Ramos (cell line): ENCODE data around the gene ITGB2.

Experiments
- in situ Hi-C: fragments of 300-500 bp; cut with MboI; formaldehyde crosslinking; loops from one replicate; pipeline ENCODE4 v1.14.3; 2022; ENCODE audit warnings: low sequenced_read_pairs; ENCODE audit not compliant: unreplicated experiment

Gene ITGB2

DNA sequence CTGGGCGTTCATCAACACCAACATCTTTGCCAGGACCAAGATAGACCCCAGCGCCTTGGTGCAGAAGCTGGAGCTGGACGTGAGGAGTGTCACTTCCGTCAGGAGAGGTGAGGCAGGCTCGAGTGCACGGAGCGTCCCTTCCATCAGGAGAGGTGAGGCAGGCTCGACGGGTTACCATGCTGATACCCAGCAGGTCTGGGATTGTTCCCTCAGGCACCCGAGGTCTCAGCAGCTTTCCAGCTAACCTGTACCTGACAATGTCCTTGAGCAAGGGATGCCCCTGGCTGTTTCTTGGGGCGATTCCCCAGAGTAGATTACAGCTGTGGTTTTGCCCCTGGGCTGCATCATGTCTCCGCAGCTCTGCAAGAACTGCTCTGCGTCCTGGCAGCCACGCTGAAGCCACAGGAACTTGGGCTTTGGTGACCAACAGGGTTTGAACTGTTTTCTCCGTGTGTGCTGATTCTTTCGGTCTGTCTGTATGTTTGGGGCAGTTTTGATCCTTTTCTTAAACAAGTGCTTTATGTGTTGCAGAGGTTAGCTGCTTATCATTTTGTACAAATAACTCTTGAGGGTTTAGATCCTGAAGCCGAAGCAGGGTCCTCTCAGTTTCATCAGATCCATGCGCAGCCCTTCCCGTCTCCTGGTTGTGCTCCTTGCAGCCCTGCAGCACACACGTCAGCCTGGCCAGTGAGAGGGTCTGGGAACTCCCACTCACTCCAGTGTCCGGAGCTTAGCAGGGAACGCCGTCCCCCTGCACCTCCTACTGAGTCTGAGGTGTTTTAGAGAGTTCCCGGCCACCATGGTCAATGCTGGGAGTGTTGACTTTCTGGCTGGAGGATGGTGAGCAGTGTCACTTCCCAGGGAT lies 23.2 kb upstream of the ITGB2 start:
- in situ Hi-C loops: no loop called here

DNA sequence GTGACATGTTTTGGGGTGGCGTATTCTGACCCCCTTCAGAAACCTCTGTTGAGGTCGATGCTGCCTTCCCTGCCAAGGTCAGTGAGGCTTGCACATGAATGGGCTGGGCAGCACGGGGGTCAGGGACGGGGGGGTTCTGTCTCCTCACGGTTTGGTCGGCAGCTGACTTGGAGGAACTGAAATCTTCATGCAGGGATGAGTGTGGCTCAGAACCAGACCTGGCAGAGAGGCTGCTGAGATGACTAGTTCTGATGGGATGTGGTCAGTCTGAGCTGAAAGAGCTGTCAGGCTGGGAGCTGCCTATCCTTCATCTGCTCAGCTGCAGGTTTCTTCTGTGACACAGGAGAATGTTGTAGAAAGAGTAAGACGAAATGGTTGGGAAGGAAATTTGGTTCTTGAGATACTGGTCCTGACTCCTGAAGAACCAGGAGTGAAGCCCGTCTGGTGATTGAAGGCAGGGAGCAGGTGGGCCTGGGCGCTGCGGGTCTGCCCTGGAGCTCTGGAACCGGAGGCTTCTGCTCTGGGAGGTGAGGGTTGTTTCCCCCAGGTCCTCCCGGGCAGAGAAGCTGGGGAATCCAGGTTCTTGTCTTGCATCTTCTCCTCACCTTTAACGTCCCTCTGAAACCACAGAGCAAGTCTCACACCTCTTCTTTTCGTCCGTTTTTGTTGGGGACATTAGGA lies 22.4 kb upstream of the ITGB2 start:
- in situ Hi-C loops: no loop called here

DNA sequence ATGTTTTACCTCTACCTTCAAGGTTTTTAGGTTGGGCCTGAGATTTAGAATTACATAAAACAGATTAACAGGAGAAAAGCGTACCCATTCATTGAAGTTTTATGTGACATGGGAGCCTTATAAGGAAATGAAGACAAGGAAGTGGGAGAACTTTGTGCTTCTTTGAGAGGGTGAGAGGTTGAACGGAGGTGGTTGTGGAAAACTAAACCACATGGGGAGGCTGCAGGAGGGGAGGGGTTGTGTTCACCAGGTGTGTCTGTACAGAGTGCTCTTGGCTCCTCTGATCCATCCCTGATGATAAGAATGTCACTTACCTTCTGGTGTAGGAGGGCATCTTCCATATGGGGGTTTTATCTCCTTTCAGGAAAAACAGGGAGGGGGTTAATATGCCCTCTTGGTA lies 21.9 kb upstream of the ITGB2 start:
- in situ Hi-C loops: no loop called here

DNA sequence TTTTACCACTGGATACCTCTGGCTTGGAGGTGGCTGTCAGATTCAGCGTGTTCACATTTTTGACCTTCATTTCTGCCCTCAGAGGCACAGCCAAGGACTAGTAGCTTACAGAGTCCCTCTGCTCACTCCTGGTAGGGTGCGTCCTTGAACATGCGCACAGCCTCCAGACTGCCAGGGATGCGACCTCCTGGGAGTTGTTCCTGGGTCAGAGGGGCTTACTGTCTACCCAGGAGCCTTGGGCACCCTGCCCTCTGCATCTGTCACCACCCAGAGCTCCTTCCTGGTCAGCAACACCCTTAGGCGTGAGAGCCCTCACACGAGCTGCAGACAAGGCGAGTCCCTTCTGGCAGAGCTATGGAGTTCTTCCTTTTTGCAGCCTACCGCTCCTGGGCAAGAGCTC lies 20.9 kb upstream of the ITGB2 start:
- in situ Hi-C loops: no loop called here

DNA sequence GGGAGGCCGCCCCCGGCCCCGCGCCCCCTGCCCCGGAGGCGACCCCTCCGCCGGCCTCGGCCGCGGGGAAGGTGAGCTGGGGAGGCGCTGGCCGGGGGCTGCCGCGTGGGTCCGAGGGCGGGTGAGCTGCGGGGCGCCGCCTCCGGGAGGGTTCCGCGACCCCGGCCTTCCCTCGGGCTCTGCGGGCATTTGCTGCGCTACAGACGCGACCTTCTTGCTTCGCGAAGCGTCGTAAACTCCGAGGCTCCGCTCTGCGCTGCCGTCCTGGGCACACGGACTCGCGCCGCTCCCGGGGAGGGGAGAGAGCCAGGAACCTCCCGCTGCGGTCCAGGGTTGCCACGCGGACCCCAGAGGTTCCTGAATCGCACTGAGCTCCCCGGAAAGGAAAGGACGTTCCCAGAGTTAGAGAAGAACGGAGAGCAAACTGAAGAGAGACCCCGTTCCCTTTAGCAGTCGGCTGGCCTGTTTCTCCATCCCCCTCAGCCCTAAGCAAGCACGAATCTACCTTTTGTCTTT lies 19.5 kb upstream of the ITGB2 start:
- in situ Hi-C loops: no loop called here

DNA sequence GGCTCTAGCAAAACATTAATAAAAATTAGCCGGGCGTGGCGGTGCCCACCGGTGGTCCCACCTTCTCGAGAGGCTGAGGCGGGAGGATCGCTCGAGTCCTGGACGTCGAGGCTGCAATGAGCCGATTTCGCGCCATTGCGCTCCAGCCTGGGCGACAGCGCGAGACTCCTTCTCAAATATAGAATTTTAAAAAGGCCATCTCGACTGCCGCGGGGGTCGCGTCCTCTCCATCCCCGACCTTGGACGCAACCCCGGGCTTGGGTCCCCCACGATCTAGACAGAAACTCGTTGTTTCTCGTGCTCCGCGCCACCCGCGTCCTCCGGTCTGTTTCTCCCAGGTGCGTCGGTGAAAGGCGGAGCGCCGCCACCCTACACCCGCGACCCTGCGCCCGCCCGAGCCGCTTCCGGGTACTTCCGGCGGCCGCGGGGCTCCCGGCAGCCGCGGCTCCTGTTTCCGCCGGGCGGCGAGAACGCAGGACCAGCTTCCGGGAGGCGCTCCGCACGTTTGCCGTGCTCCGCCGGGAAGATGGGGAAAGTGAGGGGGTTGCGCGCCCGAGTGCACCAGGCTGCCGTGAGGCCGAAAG lies 18.9 kb upstream of the ITGB2 start, which contains the start of gene SLX9:
TSS of gene SLX9 (plus strand) at position 498 of the 584 bp plus-strand sequence. CDS start at position 527, 29 bp downstream.
- in situ Hi-C loops: no loop called here

DNA sequence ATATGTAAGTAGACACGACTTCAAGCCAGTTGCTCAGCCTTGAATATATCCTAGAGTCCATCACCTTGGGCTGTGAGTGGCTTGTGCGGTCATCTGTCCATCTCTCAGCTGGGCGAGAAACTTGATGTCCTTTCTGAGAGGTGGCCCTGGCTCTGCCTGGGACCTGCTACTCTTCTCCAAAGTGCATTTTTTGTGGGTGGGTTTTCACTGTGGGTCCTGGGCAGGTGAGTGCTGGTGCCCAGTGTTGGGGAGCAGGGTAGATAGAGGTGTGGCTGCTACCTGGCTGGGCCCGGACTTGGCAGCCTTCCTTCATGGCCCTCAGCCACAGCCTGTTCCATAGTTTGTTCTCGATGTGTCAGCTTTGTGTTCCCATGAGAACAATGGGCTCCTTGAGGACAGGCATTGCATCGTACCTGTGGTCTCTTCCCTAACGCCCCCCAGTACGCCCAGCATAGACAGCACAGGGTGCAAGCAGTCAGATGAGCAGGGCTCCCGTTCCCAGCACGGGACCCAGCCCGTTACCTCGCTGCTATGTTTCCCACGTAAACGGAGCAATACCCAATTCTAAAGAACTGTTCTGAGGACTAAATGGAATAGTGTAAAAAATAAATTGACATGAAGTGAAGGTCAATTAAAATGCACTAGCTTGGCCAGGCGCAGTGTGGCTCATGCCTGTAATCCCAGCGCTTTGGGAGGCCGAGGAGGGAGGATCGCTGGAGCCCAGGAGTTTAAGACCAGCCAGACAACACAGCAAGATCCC lies 18.3 kb upstream of the ITGB2 start:
- in situ Hi-C loops: no loop called here

DNA sequence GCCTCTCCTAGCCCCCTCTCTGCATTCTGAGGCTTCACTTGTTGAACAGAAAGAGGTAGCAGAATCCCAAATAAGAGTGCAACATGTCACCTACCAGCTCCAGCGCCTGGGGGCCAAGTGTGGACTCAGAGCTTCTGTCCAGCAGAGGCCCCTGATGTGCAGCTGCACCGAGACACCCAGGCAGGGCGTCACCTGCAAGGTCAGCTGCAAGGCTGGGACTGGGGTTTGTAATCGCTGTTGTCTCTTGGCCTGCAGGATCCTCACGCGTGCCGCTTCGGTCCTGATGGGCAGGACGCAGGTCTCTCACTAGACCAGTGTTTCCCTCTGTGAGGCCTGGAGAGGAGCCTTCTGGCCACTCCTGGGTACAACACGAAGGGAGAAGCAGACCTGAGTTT lies 14.8 kb upstream of the ITGB2 start:
- in situ Hi-C loops: no loop called here

DNA sequence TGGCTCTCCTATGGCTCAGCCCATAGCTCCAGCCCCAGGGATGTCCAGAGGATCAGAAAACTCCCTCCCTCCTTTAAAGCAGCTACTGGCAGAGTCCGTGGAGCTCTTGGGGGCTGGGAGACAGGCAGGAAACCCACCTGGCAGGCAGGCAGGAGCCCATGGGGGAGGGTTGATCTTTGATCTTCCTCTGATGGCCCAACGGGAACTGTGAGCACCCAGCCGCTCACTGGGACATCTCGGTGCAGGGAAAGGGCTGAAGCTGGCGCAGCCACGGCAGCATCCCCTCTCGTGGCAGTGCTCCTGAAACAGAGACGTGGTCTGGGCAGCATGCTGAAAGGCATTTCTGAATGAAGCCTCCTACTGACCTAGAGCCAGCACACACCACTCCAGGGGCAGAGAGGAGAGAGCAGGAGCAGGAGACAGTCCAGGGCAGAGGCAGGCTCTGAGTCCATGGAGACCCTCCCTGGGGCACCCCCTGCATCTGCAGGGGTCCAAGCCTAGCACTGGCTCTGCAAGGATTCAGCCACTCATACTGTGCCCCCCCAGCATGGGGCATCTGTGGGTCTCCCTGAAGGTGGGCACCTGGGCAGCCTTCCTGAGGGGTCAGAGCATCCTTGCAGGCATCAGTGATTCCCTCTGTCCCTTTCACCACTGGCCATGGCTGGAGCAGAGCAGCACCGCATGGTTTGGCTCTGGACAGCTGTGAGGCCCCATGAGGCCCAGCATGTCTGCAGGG lies 14.3 kb upstream of the ITGB2 start:
- in situ Hi-C loops: no loop called here

DNA sequence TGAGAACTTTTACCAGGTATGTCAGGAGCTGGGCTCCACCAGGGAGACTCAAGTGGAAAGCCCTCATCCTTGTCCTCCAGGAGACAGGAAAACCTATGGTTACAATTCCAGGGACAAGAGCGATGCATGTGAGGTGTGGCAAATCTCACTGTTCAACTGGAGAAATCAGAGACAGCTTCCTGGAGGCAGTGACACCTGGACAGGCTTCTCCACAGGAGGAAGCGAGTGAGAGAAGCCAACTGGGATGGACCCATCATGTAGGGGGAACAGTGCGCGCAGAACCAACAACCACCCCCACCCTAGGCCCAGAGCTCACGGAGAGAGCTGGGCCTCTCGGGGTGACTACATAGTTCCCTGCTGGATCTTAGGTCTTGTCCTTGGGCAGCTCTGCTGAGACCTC lies 13.6 kb upstream of the ITGB2 start:
- in situ Hi-C loops: no loop called here

DNA sequence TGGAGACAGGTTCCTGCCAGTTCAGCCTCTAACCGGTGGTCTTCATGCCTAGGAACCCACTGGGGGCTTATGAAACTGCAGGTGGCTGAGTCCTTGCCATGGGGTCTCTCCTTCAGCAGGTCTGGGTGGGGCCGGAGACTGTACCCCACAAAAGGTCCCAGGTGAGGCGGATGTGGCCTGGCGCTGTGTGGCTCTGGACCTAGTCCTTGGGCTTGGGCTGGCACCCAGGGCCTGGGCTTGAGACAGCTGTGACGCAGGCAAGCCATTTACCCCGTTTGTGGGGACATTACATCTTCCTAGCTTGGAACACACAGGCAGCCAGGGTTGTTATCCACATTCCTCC lies 13.2 kb upstream of the ITGB2 start:
- in situ Hi-C loops: no loop called here

DNA sequence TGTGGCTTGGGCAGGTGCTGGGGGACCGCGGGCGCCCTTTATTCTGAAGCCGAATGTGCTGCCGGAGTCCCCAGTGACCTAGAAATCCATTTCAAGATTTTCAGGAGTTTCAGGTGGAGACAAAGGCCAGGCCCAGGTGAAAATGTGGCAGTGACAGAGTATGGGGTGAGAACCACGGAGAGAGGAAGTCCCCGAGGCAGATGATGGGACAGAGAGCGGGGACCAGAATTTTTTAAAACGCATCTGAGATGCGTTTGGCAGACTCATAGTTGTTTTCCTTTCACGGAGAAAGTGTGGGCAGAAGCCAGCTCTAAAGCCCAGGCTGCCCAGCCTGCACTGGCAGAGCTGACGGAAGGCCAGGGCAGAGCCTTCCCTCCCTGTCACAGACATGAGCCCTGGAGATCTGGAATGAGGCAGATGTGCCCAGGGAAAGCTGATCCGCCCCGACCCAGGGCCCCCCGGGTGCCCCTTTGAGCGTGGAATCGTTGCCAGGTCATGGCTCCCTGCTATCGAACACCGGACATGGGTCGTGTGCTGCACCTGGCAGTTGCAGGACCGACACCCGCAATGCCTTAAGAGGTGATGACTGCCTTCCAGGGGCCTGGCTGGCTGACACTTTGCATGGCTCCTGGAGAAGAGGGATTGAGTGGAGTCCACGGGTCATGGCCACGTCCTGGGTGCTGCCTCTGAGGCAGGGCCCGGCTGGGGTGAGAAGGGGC lies 12.7 kb upstream of the ITGB2 start:
- in situ Hi-C loops: no loop called here

DNA sequence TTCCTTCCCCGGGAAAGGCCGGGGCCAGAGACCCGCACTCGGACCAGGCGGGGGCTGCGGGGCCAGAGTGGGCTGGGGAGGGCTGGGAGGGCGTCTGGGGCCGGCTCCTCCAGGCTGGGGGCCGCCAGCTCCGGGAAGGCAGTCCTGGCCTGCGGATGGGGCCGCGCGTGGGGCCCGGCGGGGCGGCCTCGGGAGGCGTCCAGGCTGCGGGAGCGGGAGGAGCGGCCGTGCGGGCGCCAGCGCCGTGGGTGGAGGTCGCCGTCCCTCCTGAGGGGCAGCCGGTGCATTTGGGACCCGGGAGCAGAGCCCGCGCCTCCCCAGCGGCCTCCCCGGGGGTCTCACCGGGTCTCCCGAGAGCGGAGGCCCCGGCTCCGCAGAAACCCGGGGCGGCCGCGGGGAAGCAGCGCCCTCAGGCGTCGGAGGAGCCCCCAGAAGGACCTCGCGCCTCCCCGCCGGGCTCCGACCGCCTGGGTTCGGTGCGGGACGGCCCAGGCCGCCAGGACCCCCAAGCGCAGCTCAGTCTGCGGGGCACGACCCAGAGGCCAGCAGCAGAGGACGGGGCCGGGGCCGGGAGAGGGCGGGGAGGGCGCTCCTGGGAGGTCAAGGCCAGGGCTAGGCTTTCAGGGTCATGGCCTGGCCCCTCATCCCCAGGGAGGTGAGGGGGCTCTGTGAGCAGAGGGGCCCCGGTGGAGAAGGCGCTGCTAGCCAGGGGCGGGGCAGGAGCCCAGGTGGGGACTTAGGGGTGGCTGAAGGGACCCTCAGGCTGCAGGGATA lies 11.9 kb upstream of the ITGB2 start:
- in situ Hi-C loops: no loop called here

DNA sequence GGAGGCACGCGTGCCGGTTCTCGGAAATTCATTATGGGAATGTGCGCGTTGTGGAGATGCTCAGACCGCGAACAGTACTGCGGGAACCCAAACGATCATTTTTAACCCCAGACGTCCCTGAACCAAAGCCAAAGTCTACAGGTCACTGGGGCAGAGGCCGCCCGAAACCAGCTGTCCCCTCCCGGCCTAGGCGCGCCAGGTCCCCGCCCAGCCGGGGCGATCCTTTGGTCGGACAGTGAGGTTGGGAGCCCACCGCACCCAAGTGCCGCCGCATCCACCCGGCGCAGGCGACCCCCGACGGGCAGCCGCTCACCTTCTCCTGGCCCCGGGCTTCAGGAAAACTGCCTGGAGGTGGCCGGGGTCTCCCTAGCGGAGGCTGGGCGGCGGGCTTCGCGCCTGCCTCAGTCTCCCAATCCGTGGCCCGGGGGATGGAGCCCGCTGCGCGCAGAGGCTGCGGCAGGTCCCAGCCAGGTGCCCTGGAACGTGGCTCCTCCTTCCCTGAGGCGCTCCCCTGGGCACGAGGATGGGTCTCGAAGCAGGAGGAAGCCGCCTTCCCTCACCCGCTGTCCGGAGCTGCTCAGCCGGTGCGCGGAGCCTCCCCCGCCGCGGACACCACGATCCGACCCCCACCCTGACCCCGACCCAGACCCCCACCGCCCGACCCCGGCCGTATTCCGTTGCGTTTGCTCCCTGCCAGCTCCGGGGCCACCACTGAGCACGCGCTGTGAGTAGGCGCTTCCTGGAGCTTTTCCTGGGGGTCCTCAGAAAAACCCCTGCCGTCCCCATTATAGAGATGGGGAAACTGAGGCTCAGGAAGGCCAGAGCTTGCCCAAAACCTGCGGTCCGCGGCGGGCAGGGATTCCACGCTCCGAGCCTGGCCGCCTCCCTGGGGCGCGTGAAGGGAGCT lies 11.1 kb upstream of the ITGB2 start:
- in situ Hi-C loops: no loop called here

DNA sequence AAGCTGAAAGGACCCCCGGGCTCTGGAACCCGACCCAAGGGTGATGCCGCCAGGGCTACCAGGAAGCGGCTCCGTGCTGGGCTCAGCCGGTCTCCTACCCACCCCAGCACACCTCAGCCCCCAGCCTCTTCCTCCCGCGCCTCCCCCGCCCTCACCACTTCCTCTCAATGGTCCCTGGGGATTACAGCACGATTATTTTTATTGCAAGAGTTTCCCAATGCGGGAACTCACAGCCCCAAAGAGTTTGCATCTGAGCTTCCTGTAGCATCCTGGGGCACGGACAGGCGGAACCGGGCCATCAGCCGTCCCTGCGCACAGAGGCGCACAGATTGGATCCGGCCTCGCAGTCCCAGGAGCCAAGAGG lies 10.4 kb upstream of the ITGB2 start:
- in situ Hi-C loops: no loop called here

DNA sequence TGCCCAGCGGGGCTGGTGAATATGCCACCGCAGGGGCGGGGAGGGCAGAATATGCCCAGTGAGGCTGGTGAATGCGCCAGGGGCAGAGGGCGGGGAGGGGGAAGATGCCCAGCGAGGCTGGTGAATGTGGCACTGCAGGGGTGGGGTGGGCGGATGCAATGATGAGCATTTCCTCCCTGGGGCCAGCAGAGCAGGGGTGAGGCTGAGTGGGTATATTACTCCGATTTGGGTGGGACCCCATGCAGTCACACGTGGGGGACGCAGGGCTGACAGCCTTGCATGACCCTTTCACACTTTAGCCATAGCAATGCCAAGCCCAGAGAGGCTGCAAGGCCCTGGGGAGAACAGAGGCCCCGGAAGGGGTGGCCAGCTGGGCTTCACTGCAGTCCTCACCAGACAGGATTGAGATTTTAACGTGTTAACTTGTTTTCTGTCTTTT lies 9.9 kb upstream of the ITGB2 start:
- in situ Hi-C loops: no loop called here

DNA sequence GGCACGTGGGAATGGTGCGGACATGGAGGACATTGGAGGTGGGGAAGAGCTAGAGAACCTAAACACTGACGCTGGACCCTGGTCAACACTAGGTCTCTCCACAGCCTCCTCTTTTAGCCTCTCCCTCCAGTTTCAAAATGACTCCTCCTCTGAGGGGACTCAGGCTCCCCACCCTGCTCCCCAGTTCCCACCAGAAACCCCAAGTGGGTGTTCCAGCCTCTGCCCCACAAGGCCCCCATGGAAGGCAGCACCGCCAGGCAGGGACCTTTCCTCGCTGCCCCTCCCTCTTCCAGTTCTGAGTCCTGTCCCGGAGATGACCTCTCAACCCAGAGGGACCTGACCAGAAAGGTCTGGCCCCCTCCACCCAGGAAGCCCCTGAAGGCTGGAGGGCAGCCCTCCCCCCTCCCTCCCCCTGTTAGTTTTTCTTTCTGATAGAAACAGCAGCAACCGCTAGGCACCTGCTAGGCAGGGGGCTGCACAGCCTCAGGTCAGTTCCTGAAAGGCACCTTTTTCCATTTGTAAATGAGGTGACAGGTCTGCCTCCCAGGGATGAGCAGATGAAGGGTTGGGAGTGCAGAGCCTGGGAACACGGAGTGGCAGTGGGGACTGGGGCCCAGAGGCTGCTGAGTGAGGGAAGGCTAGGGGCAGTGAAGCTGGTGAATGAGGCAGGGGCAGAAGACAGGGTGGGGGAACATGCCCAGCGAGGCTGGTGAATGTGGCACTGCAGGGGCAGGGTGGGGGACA lies 9.3 kb upstream of the ITGB2 start:
- in situ Hi-C loops: no loop called here
